HG03521 (cell line): ENCODE results near the gene TMEM126B.
"Not testable (repeated sequence)": the region's sequence is repeated elsewhere in the genome, so short reads cannot be mapped to it uniquely, and the experiment has no call there.

Experiments
- ATAC-seq: cut with Tn5 transposase; IDR thresholded peaks from one replicate; pipeline ENCODE4 v1.9.1; 2021; ENCODE audit warnings: mild to moderate bottlenecking, moderate library complexity; ENCODE audit not compliant: unreplicated experiment

Gene TMEM126B

DNA sequence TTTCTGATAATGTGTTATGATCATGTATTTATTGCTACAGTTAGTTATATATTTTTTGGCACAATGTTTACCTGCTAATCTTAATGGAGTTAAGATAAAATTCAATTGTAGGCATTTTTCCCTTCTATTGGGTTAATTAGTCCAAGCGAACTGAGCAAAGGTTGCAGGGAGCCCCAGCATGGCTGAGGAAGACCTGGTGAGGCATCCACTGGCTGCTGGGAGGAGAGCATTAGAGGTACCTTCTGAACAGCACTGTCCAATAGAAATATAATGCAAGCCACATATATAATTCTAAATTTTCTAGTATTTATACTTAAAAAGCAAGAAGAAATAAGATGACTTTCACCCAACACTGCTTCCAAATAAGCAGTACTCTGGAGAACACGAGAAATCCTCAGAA is 18.7 kb downstream of the TMEM126B start:
- no peak for ATAC-seq

- peak; percentile 99 for ATAC-seq
These were observed 19.4 kb downstream of the TMEM126B start, which contains the start of gene TMEM126A for GRCh38 chr11:85647604-85648299. TSS of gene TMEM126A (plus strand) at chr11:85647967. CDS start at chr11:85650256, 2,289 bp downstream.

GRCh38 chr11:85651118-85651517 is 22.7 kb downstream of the TMEM126B start:
- ATAC-seq: no peak

GRCh38 chr11:85652786-85653447 is 24.5 kb downstream of the TMEM126B start:
- no peak for ATAC-seq

- ATAC-seq: not testable (repeated sequence)
These were observed 25.9 kb downstream of the TMEM126B start for GRCh38 chr11:85654343-85654742.

- no peak for ATAC-seq
These were observed 28.4 kb downstream of the TMEM126B start for GRCh38 chr11:85656777-85657176.

DNA sequence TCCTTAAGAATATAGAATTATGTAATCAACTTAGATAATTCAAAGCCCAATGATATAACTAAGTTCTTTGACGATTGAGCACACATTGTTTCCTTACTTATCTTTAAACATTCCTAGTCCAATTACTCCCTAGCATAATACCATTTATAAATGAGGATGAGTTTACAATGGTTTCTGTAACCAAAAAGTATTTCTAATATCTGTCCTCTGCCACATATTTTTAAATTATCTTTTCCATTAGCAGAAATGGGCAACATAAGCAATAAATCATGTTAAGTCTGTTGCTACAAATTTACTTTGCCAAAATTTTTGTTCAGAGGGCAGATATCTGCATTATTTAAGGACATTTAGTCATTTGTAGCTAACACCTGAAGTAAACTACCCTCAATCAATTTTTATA is 29.8 kb downstream of the TMEM126B start:
- ATAC-seq: no peak

- no peak for ATAC-seq
These were observed 33.7 kb downstream of the TMEM126B start for GRCh38 chr11:85661972-85662664.

DNA sequence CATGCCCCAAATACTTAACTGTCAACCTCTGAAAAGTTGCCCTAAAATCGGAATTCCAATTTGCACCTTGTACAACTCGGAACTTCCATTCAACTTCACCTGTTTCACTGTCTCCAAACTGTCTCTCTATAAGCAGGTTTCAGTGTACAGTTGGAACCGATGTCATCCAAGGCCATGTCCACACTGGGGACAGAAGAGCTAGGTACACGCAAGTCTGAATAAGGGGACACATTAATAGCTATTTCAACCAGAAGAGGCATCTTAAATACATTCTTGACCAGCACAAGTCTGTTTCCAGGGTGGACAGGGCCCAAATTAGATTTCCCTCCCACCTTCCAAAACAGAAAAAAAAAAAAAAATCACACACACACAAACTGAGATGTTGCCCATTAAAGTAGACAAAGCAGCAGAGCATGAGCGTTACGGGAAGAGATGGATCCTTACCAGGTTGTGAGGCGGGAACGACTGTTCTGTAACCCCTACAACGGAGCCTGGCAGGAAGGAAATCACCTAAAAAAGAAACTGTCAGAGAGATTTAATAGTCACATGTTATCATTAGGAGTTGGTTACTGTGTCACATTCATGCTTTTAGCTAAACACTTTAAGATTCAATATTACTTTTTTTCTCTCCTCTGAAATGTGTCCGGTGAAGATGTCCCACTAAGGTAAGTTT is 34.8 kb downstream of the TMEM126B start:
- ATAC-seq: no peak

GRCh38 chr11:85663753-85664614 is 35.6 kb downstream of the TMEM126B start:
- ATAC-seq: peak; percentile 72

- peak; percentile 82 for ATAC-seq
These were observed 36.5 kb downstream of the TMEM126B start, which contains the start of gene CREBZF for GRCh38 chr11:85664615-85665481. TSS of gene CREBZF (minus strand) at chr11:85665129. CDS start at chr11:85664875, 254 bp downstream.

- ATAC-seq: no peak
These were observed 37.3 kb downstream of the TMEM126B start for GRCh38 chr11:85665733-85666132.

DNA sequence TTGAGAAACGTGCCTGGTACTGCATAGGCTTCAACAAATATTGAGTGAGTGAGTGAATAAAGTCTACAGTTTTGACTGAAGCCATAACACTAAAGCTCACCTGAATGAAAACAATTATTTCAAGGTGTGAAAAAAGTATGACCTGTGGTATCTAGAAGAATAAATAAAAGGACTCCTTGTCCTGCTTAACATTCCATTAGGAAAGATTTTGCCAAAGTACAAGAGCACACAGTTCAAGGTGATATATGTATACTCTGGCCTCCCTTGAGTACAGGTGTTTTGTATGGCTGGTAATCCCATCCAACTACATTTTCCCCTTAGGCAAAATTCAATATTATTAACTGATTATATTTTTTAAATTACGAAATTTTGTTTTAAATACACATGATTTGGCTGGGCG is 38.3 kb downstream of the TMEM126B start:
- no peak for ATAC-seq

DNA sequence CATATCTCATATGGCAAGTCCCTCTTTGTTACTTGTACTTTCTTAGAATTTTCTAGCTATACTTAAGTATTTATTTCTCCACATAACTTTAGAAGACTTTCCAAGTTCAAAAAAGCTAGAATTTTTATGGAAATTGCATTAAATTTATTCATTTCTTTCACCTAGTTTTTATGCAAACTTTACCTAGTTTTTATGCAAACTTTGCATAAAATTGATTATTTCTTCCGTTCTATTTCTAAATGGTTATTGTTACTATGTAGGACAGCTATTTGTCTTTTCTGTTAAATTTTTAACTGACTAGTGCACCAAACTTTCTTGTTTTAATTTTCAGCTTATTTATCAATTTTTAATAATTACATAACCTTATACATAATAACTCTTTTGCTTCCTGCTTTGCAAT is 39.8 kb downstream of the TMEM126B start:
- ATAC-seq: no peak

DNA sequence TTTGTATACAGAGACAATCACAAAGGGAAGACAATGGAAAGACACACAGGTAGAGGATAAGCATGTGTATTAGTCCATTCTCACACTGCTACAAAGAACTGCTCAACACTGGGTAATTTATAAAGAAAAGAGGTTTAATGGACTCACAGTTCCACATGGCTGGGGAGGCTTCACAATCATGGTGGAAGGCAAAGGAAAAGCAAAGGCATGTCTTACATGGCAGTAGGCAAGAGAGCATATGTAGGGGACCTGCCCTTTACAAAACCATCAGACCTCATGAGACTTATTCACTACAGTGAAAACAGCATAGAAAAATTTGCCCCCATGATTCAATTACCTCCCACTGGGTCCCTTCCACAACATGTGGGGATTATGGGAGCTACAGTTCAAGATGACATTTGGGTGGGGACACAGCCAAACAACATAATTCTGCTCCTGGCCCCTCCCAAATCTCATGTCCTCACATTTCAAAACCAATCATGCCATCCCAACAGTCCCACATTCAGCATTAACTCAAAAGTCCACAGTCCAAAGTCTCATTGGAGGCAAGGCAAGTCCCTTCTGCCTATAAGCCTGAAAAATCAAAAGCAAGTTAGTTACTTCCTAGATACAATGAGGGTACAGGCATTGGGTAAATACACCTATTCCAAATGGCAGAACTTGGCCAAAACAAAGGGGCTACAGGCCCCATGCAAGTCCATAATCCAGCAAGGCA is 42.7 kb downstream of the TMEM126B start:
- ATAC-seq: not testable (repeated sequence)

DNA sequence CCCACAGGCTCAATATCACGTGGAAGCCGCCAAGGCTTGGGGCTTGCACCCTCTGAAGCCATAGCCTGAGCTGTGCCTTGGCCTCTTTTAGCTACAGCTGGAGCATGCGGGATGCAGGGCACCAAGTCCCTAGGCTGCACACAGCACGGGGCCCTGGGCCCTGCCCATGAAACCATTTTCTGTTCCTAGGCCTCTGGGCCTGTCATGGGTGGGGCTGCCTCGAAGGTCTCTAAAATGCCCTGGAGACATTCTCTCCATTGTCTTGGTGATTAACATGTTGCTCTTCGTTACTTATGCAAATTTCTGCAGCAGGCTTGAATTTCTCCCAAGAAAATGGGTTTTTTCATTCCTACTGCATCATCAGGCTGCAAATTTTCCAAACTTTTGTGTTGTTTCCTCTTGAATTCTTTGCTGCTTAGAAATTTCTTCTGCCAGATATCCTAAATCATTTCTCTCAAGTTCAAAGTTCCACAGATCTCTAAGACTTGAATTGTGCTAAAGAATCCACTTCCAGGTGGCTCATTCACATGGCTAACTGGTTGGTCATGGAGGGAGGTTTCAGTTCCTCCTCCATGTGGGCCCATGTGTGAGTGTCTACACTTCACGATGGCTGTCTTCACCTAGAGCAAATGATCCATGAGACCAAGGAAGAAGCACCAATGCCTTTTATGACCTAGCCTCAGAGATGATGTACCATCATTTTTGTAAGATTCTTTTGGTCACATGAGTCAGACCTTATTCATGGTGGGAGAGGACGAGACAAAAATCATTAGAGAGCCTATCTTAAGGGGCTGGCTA is 43.9 kb downstream of the TMEM126B start:
- ATAC-seq: no peak

GRCh38 chr11:85673393-85673792 is 45.0 kb downstream of the TMEM126B start:
- no peak for ATAC-seq

DNA sequence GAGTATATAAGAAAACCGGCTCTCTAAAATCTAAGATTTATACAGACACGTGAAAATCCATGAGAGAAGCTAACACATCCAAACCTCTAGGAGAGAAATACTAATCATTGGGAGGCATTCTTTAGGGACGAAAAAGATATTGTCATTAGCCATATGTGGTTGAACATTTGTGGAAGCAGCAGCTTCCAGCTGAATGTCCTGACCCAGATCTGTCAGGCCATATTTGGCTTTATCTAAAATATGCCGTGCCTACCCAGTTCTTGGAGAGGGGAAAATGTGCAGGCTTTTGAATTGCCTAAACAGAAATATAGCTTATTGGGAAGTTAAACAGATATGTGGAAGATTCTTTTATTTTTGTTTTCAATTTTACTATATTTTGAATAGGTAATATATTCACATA is 51.2 kb downstream of the TMEM126B start:
- ATAC-seq: no peak
